Amygdala (tissue), 56 donors: Measurements from ENCODE around the gene GPR15.
A peak's percentile ranks its signal among the peaks of the same experiment; 100 is the strongest.
"Not testable (repeated sequence)": the region's sequence is repeated elsewhere in the genome, so short reads cannot be mapped to it uniquely, and the experiment has no call there.

Source experiments
- DNase-seq, 56 donors: peaks; one replicate each; lab custom pipeline; 2025; lab: John Stamatoyannopoulos, UW

Gene GPR15

DNA sequence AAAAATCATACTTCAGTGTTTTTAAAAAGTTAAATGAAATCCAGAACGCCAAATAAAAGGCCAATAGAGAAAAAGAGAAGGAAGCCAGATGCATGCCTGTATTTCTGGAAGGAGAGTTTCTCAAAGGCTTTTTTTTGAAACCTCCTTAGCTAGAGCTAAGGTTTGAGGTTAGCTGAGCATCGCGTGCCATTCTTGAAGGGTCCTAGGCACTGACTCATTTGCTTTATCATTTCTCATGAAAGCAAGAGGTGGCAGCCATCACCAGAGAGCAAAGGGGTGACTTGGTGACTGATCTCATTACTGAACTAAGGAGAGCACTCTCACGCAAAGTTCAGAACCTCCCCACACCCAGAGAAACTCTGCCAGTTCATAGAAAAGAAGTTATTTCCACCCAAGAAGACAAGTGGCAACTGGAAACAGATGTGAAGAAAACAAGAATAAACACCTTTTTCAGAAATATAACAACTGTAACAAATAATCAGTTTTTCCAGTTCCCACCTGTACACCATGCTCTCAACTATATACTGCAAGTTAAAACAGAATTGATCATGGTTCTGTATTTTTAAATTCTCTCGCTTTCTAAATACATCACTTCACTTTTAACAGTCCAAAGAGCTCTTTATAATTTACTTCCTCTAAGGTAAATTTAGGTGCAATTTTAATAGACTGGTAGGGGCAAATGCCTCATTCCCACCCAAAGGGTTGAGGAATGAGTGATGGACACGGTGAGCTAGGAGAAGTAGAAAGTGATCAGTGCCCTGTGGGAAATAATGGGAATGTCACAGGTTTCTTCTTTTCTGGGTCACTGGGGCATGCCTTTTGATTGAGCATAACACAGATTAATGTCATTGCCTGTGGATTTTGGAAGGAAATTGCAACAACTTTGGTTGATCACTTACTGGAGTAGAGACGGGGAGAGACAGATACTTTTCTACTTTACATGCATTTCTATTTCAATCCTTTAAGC, 24.7 kb downstream of the GPR15 start:
- DNase-seq: no peak

DNA sequence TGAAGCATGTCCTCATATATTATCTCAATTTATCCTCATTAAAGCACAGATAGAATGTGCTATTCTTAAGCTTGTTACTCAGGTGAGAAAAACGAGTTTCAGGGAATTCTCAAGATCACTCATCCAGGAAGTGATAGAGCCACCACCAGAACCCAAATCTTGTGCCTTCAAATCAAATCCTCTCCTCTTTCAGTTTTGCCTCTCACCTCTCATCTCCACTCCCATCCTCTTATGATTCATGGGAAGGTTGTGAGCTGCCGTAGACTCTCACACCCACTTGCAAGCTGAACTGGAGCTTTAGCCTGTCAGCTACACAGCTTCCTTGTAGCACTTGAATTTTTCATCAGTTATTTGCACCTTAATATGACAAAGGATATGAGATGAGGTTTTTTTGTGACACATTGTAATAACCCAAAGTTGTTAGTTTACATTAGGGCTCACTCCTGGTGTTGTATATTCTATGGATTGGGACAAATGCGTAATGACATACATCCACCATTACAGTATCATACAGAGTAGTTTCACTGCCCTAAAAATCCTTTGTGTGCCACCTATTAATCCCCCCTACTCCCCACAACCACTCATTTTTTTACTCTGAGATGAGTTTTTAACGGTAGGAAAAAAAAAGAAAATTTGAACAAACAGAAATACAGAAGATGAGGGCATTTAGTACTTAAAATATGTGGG, 25.7 kb downstream of the GPR15 start:
- DNase-seq: no peak

DNA sequence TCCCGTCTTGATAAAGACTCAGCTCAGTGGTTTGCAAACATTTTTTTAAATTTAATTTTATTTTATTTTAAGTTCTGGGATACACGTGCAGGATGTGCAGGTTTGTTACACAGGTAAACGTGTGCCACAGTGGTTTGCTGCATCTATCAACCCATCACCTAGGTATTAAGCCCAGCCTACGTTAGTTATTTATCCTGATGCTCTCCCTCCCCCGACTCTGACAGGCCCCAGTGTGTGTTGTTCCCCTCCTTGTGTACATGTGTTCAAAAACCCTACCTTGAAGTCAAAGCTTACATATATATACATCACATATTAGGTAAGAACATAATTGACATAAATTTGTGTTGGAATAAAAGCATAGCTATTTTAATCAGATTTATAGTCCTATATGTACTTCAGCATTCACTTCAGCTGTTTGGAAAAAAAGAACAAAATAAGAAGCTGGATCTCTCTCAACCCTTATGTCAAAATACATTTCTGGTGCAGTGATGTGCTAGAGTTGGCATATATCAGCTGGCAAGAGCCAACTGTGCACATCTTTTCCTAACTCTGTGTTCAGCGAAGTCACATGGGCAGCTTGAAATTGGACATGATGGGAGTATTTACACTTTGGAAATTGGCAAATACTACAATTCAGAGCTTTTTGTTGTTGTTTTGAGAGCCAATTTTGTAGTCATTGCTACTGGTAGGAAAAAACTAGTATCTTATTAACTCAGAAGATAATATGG, 26.5 kb downstream of the GPR15 start:
- no peak for DNase-seq

DNA sequence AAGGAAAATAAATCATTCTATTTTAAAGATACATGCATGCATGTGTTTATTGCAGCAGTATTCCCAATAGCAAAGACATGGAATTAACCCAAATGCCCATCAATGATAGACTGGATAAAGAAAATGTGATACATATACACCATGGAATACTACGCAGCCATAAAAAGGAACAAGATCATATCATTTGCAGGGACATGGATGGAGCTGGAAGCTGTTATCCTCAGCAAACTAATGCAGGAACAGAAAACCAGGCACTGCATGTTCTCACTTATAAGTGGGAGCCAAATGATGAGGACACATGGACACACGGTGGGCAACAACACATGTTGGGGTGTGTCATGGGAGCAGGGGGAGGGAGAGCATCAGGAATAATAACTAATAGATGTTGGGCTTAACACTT, 28.0 kb downstream of the GPR15 start:
- DNase-seq: not testable (repeated sequence)

DNA sequence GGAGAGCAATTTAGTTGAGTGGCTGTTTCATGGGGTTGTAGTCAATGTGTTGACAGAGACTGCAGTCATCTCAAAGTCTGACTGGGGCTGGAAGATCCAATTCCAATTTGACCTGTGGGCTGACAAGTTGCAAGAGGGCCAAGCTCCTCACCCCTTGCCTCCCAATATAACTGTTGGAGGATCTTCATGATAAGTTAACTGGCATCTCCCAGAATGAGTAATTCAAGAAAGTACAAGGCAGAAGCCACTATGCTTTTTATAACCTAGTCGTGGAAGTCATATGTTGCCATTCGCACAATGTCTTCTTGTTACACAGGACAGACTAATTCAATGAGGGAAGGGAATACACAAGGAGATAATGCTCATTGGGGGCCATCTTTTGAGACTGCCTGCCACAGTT, 29.1 kb downstream of the GPR15 start:
- DNase-seq: no peak

DNA sequence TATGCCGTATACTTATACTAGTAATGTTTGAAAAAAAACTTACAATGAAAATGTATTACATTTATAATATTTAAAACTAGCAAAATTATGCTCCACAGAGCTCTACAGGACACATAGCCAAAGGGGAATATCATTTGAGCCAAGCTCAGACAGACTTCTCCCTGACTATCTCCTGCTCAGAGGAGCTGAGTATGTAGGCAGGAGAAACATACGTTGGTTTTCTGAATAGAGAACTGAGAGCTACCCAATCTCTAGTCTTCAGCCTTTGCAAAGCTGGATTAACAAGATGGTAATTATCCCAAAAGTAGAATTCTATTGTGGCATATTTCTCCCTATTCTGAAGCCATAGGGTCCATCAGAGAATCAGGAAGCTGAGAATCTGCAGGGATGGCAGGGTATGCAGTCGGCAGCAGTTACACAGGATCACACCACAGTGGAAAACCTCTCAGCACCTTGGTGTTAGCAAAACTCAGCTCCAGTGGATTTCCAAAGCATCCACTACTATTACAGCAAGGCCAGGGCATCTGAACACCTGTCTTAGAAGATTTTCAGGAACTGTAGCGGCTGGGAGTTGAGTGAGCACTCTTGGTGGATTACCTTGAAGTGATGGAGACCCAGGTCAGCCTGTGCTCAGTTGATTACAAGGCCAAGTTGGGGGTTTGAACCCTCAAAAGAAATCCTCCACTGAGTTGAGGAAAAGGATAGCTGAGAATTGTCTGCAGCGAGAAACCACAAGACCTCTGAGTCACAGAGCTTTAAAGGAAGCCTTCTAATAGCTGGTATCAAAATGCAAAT, 30.1 kb downstream of the GPR15 start:
- no peak for DNase-seq

DNA sequence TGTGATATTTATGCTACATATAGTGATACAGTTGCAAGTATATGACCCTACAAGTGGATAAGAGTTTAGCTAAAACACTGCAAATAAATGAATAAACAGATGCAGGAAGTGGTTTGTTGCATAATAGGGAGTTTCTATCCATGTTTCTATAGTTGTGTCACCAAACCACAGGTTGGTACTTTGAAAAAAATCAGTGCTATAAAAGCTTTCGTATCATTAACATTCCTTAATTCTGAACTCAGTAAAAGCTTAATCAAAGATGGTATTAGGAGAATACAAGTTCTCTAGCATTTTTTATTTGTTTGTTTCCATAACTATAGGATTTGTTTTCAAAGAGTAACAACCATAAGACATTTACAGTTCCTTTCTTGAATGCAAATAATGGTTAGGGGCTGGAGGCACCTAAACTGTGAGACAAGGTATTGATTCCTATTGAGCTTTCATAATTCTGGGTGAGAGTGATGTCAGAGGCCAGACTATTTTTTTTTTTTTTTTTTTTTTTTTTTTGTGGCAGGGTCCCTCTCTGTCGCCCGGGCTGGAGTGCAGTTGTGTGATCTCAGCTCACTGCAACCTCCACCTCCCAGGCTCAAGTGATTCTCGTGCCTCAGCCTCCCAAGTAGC, 32.0 kb downstream of the GPR15 start:
- no peak for DNase-seq

DNA sequence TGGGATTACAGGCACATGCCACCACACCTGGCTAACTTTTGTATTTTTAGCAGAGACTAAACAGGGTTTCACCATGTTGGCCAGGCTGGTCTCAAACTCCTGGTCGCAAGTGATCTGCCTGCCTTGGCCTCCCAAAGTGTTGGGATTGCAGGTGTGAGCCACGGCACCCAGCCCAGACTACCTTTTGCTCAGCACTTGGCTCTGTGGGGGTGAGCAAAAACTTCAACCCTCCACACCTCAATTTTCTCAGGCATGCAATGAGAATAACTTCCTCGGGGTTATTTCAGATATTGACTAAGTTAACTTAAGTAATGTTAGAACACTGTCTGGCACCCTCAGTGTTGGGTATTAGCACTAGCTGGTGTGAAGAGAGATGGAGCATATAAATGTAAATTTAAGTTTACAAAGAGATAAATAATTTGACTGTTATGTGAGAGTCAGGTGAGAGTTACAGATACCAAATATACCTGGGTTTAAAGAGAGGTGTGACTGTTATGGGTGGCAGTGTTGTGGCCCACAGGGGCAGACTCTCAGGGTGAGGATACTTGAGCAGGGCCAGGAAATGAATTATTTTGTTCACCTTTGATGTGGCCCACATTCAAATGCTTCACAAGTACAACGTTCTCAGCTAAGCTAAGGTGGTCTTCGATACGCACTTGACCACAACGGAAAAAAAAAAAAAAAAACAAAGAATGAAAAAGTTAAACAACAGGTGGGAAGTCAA, 32.7 kb downstream of the GPR15 start:
- no peak for DNase-seq

DNA sequence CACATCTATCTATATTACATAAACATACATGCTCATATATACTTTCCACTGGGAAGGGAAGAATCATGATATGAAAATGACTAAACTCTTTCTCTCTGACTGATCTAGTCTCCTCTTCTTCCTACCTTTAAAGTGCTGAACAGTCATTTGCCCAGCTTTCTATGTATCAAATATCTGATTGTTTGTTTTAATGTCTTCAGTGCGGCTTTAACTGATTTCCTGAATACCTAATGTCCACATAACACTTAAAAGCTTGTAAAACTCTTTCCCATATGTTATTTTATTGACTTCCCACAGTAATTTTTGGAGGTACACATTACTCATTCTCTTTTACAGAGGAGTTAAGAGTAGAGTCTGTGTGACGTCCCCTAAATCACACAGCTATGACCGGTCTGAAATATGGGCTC, 33.5 kb downstream of the GPR15 start:
- no peak for DNase-seq

DNA sequence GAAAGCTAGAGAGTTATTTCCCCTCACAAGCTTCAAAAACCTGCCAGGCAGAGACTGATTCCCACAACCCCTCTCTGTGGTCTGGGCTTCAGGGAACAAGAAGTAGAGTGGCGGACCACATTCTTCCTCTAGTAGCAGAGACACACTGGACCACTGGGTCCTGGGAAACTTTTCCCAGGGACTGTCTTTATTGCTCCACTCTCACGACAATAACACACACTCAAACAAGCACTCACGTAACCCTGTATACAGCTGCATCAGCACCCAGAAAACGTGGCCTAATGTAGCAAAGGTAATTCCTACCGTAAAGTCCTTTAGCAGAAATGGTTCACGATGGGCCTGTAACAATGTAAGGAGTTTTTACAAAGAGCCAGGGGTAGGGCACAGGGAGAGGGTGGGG, 34.1 kb downstream of the GPR15 start:
- DNase-seq: no peak

DNA sequence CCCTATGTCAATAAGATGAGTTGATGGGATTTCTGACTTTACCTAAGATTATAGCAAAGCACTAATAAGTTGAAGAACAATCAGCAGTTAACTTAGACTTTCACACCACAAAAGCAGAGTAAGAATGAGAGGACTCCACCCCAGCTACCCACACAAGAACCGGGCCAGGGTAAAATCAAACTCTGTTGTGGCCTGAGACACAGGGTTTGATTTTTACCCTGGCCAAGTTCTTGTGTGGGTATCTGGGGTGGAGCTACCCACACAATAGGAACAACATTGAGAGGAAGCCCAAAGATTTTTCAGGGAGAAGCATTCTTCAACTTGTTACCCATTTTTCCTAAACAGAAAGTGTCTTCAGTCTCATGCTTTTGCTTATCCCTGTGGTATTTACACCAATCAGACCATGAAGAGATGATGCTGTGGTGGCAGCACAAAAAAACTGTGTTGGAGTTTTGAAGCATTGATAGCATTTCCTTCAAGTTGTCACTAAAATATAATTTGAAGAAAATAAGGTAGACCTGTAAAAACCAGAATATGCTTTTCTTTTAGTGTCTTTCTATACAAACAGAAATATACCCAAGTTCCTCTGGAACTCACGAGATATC, 36.0 kb downstream of the GPR15 start:
- no peak for DNase-seq

DNA sequence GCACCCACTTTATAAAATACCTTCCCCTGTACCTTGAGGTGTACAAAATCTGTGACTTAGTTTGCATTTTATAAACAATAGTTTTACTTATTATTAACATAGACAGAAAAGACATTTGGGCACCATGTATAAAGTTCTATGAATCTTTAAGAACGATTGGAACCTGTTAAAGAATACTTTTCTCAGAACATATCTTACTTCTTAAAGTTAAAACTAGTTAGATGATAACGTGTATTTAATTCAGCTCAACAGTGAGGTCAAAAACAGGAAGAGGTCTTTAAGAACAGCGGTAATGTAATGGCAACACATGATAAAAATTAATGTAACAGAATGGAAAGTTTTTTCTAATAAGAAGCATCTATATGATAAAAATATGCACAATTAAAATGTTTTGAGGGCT, 36.6 kb downstream of the GPR15 start:
- DNase-seq: no peak

DNA sequence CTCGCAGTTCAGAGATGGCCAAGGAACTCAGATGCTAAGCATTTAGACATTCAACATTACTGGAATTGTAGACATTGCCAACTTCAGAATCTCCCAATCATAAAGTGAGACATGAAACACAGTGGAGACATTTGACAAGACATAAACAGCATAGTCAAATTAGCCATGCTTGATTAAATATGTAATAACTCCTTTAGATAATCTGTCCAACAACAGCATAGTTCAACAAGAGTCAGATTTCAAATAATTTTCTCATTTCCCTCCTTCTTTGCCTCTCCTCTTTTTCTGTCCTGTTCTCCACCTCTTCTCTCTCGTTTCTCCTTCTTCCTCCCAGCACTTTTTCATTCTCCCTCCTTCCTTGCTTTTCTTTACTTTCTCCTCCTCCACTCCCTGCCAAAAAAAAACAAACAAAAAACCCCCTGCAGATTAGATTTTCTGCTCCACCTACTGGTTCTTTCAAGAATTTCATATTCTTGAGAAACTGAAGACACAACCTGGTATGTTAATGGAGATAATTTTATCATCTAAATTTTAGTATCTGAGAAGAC, 41.5 kb downstream of the GPR15 start:
- DNase-seq: no peak

DNA sequence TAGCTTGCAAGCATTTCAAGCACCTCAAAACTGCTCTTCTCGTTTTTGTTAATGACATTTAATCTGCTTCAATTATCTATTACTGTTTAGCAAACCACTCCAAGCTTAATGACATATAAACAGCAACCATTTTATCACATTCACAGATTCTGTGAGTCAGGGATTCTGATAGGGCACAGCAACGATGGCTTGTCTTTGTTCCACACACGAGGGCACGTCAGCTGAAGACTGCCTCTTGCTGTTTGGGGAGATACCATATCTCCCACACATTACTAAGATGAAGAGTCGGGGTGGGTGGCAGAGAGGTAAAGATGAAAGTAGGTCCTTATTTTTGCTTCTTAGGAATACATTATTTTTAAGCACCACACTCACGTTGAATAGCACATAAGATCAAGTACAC, 42.4 kb downstream of the GPR15 start:
- no peak for DNase-seq

DNA sequence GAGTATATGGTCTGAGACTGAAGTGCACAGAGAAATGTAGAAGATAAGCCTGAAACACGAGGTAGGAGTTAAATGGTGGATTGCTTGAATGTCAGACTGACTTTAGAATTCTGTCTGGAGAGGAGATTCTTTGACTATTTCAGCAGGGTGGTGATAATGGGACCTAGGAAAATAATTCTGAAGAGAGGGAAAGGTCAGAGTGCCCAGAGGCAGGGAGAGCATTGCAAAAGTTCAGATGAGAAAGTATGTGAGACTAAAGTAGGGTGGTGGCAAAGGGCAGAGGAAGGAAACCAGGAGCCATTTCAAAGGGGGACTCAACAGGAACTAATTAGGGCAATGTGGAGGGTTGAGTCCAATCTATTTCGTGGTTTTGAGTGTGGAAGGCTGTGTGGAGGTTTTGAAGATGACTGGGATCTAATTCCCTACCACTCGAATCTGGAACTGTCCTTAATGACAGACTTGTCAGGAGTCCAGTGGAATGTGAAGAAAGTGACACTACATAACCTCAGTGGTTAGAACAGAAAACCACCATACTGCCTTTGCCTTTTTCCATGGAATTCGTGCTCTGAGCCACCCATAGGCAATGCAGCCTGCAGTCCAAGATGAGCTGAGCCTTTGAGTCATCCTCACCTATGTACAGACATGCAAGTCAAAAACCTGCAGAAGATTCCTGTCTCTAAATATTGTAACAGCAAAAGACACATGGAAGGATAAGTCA, 45.6 kb downstream of the GPR15 start:
- DNase-seq: no peak

DNA sequence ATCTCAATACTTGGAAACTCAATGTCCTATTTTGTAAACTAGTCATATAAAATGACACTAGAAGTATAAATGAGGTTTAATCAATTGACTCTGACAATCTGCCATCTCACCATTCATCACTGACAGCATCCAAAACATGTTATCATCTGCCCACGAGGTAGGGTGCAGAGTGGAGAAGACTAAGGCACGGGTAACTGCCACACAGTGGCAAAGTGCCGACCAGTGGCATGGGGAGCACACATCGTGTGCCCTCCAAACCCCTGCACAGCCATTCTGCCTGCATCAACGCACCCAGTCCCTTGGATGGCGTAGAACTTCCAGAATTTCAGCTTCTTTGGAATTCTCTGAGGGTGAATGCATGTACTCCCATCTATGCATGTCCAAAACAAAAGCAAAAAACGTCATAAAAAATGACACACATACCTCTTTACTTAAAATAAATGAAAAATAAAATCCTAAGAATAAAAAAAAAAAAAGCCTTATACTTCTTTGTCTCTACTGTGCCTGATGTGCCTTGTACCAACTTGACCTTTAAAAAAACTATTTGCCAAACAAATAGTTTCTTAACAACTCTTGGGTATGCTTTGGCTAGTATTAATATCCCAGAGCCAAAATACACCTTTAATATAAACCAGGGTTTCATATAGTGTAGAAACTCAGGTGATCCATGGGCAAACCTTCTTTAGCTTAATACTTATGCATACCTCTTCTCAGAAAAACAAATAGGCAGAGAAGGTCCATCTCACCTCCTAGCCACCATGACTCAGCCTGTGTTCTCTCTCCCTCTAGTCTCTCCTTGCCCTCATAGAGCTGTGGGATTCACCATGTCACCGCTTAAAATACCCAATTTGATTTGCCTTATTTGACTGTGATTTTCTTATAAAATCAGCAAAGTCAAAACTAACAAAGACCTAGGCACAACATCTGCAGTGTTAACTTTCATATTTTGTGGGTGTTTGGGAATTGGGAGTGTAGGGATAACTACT, 48.9 kb downstream of the GPR15 start:
- DNase-seq: no peak

DNA sequence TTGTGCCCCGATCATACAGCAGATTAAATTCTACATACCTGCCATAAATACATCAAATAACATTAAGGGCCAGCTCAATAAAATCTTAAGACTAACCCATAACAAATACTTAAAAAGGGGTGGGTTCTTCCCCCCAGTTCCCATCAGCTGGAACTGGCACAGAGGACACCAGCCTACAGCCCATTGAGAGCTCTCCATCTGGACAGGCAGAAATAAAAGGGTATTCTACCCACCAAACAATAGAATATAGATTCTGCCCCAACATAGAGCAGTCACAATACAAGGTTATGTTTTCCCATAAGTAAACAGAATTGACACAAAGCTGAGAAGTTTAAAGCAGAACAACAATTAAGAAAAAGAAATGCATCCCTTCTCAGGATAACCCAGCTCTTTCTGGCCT, 49.7 kb downstream of the GPR15 start:
- DNase-seq: peak in 10 of 56 donors; percentile 1 to 40 (median 27)
